T-helper 1 cell treated with Interleukin-12 subunit alpha and Interleukin-12 subunit beta and Interleukin-4 antibody, amounts not matched to agents 30 ng/mL and 1 ng/mL, for 36 hours (primary cell): ENCODE measurements around the gene AP3B1. TPM values are rescaled to one million over a fixed set of nuclear protein-coding genes. Genes with fewer than 3 reads are reported as not detected.

Experiments used
- intact Hi-C: fragments of 100-400 bp; cut with micrococcal nuclease; formaldehyde crosslinking; loops from one replicate; pipeline ENCODE4 v1.15.1; 2024
- total RNA-seq: library from RNA; stranded (reverse); gene quantifications from 2 replicates; pipeline ENCODE4 v1.2.3, GENCODE V29; 2022

AP3B1 gene
- total RNA-seq, 1 donor from 2014 or later, result 43.3 TPM

DNA sequence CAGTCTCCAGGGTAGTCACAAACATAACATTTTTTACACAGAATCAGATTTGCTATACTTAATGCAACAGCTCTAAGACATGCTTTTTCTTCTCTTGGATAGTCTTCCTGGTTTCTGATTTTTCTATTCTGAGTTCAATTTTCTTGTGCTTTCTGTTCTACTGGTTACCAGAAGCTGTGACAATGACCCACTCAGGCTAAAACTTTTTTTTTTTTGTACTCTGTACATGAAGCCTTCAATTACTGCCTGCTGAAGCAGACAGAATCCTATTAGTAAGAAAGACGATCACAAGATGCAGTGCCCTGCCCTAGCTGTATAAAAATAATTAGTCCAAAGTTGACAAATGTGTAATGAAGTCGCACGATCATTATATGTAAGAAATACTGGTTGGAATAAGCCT is 287.3 kb downstream of the AP3B1 start:
- intact Hi-C loops, result no loop called here

GRCh38 chr5:78006449-78006848 is 288.0 kb downstream of the AP3B1 start:
- intact Hi-C loops, result no loop called here

- intact Hi-C loops, result no loop called here
These were observed 289.3 kb downstream of the AP3B1 start for GRCh38 chr5:78005021-78005785.

GRCh38 chr5:78004559-78004958 is 289.9 kb downstream of the AP3B1 start:
- intact Hi-C loops, result no loop called here

- intact Hi-C loops, result no loop called here
These were observed 290.6 kb downstream of the AP3B1 start for GRCh38 chr5:78003919-78004318.

DNA sequence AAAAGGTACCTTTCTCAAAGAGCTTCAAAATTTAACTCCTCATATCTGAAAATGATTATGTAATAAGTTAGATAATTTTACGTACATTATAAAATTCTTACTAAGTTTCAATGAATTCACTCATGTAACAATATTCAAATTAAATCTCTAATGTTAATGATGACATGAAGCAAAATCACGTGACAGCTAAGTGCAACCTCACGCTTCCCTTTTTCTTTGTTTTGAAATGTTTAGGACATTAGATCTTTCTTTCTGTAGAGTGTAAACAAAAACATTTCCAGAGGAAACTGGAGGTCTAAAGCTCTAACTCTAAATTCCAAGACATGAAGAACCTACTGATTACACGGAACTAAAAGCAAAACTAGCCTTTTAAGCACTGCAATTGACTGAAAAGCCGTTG is 291.0 kb downstream of the AP3B1 start:
- intact Hi-C loops, result no loop called here

DNA sequence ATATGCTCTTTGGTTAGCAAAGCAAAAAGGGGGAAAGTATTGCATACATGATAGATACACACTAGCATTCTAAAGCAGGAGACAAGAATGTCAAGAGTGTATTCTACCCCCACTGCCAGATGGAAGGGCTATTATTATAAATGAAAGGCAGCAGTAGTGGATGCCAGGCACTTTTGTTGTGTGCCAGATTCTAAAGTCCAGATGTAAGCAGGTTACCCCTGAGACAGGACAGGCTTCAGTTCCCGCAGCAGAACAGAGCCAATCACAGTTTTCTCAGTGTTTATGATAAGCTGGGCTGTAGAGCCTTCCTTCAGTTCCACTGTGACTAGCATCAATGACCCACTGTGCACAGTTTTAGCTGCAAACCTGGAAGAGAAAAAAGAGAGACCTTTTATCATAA is 291.8 kb downstream of the AP3B1 start:
- intact Hi-C loops, result no loop called here

DNA sequence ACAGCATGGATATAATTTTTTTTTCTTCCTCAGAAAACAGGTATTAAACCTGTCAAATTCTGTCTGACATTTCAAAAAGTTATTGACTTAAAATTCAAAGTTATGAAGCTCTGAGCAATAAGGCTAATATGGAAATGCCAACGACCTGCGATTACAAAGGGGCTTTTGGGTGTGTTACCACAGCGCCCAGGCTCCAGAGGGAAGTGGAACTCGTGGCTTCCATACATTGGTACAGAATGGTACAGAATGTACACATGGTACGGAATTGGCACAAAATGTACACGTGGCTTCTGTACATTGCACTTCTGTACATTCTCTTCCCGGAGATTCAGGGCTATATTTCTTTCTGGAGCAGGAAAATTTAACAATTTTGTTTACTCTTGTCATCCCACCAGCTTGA is 293.3 kb downstream of the AP3B1 start:
- intact Hi-C loops, result no loop called here

DNA sequence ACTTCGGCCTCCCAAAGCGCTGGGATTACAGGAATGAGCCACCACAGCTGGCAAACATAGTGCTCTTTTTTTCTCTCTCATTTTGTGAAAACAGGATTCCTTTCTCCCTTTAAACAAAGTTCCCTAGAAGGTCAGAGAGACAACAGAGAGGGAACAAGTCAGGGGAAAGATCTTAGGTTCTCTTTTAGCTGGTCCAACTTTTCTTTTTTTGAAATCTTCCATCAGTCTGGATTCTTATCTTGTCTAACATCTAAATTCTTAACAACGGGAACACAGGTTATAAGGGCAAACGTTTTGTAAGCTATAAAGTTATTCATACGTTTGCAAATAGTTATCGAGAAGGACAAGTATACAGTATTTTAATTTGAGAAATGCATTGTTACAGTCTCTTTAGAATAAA is 294.3 kb downstream of the AP3B1 start:
- intact Hi-C loops, result no loop called here

DNA sequence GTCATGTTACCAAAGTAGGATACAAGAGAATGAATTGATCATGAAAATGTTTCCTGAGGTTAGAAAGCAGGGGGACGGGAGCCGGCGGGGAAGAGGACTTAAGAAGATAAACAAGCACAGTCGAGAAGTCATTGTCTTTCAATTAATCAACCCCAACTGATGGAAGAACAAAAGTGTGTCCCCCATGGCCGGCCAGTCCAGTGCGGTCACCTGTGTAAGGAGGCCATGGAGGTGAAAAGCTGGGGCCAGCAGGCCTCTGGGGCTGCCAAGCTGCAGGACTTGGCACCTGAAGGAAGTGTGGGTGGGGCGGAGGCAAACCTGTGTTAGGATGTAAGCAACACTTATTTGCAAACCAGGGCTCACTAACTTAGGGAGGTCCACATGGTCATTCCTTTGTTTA is 295.1 kb downstream of the AP3B1 start:
- intact Hi-C loops, result no loop called here

DNA sequence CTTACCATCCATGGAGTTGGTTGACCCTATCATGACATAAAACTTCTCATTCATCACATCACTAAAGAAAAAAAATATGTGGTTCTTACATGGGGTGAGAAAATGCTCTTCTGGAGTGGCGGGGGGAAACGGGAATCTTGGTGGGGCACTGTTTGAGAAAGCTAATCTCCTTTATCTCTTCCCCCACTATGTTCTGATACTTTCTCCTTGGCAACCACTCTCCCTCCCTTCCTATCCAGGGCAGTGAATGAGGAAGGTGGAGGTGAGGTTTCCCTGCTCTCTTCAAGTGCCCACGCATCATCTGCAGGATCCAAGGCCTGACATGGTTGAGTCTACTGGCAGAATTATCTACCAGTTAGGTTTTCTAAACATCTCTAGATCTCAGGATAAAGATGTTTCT is 297.6 kb downstream of the AP3B1 start:
- intact Hi-C loops, result no loop called here

GRCh38 chr5:77995793-77996409 is 298.6 kb downstream of the AP3B1 start:
- intact Hi-C loops, result no loop called here

DNA sequence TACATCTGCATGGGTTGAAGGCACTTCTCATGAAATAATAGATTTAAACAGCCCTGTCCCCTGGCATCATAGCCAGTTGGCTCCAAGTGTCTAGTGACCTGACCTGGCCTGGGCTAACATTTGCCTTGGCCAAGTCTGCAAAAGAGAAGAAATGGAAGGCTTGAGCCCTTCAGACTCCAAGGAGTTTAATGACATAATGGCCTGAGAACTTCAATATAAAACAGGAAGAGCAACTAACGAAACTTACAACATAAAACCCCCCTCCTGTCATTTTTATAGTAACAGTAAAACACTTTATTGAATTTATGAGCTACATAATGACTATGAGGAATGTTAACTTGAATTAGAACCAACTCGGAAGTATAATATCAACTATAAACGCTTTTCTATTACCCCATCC is 299.6 kb downstream of the AP3B1 start:
- intact Hi-C loops, result no loop called here

DNA sequence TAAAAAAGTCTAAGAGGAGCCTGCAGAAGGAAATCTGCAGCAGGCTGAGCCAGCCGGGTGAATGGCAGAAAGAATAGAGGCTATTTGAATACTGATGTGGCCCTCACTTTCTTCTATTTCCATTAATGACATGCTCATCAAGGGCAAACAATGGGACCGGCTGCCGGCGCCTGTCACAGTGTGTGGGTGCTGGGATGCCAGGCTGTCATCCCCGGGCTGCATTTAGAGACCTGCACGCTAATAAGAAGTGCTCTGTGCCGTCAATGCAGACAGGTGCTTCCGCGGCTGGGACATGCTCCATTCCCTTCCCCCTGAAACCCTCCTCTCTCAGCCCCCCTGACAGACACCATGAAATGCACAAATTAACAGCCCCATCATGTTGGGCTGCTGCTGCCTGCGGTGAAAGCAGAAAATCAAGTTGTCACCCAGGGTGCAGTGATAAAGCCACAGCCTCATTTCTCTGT is 300.6 kb downstream of the AP3B1 start:
- intact Hi-C loops, result no loop called here

DNA sequence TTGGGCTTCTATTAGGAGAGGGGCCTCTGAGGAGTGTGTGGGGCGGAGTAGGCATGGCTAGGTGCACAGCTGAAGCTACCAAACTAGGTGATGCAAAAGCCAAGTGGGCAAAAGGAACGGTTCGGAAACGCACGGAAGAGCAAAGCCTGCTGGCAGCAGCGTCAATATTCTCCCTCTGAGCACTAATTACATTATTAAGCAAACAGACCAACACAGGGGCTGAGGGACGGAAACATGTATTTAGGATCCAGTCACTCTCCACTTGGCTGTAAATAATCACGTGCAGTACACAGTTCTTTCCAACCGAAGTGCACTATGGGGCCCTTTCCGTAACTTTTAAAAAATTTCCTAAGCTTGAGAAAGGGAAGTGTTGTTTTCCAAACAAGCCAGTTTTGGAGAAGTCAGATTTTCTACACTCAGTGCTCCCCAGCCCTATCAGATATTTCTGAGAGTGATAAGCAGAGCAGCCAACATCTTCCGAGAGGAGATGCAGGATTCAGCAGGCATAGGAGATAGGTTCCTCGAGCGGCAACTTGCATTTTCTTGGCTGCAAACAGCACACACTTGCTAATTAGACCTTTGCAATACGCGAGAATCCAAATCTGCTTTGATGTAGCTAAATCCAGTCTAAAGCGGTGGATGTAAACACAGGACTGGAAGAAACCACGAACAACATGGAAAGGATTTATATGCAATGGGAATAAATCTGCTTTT is 301.2 kb downstream of the AP3B1 start:
- intact Hi-C loops, result no loop called here

DNA sequence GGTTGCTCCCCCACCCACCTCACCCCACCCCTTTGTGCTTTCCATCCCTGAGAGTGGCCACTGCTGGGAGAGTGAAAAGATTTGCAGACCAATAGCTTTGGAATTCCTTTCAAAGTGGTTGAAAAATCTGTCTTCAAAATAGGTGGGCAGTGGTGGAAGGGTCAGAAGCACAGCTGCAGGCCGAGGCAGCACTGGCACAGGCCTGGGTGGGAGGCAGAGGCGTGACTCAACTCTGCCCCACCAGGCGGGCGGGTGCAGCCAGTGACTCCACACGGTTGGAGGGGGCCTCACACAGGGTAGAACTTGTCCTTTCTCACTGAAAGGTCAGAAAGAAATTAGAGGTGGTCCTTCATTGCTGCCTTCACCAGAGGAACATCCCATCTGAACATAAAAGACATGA is 303.4 kb downstream of the AP3B1 start:
- intact Hi-C loops, result no loop called here

- intact Hi-C loops, result no loop called here
These were observed 304.5 kb downstream of the AP3B1 start for GRCh38 chr5:77990020-77990419.

GRCh38 chr5:77987988-77988387 is 306.5 kb downstream of the AP3B1 start:
- intact Hi-C loops, result no loop called here

- intact Hi-C loops, result no loop called here
These were observed 307.2 kb downstream of the AP3B1 start for GRCh38 chr5:77987331-77987730.

- intact Hi-C loops, result no loop called here
These were observed 308.2 kb downstream of the AP3B1 start for GRCh38 chr5:77986261-77986660.

GRCh38 chr5:77985247-77985646 is 309.3 kb downstream of the AP3B1 start:
- intact Hi-C loops, result no loop called here

DNA sequence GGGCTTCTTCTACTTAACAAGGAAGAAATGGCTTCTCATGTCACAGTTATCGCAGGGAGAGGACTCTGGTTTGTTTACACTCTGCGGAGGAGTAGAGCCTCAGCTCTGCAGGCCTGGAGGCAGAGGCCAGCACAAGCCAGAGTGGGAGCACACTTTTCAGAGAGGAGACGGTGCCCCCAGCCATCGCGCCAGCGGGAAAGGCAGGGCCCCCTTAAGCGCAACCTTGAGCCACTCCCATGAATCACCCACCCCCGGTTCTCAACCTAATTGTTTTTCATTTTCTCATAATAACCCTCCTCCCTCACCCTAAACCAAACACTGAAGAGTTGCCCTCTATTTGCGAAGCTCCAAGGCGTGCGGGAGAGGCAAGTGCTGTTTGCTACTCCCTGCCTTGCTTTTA is 309.9 kb downstream of the AP3B1 start:
- intact Hi-C loops, result no loop called here
